Measurements from ENCODE around the gene PDE3A.

DNA sequence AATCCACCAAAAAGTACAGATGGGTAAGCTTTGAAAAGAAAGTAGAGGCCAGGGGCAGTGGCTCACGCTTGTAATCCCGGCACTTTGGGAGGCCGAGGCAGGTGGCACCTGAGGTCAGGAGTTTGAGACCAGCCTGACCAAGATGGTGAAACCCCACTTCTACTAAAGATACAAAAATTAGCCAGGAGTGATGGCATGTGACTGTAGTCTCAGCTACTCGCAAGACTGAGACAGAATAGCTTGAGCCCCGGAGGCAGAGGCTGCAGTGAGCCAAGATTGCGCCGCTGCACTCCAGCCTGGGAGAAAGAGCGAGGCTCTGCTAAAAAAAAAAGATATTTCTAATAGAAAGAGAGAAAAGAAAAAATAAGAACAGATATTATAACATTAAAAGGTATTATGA is 192.6 kb downstream of the PDE3A start:
- TF ChIP-seq, protein P1, sequence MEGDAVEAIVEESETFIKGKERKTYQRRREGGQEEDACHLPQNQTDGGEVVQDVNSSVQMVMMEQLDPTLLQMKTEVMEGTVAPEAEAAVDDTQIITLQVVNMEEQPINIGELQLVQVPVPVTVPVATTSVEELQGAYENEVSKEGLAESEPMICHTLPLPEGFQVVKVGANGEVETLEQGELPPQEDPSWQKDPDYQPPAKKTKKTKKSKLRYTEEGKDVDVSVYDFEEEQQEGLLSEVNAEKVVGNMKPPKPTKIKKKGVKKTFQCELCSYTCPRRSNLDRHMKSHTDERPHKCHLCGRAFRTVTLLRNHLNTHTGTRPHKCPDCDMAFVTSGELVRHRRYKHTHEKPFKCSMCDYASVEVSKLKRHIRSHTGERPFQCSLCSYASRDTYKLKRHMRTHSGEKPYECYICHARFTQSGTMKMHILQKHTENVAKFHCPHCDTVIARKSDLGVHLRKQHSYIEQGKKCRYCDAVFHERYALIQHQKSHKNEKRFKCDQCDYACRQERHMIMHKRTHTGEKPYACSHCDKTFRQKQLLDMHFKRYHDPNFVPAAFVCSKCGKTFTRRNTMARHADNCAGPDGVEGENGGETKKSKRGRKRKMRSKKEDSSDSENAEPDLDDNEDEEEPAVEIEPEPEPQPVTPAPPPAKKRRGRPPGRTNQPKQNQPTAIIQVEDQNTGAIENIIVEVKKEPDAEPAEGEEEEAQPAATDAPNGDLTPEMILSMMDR (IDR thresholded peaks at IDR 0.05; ENCODE audit: low read depth, low read length, poor library complexity, severe bottlenecking), result no peak
- no peak for TF ChIP-seq EZH2phosphoT487 (IDR thresholded peaks at IDR 0.05; ENCODE audit: borderline replicate concordance, low read length)

Measured in DOHH2 (cell line).